Keratinocyte (primary cell): ENCODE data around the gene ATP8A2. TPM values are rescaled to one million over a fixed set of nuclear protein-coding genes. Genes with fewer than 3 reads are reported as not detected.

Experiments
- DNase-seq: peaks from one replicate; pipeline ENCODE4 v3.0.0-alpha.2; 2011; ENCODE audit warnings: low read depth, missing footprints, low spot score
- FAIRE-seq: peaks from 2 replicates; lab custom pipeline; 2011; peaks lifted over from hg19 to GRCh38; lab: Jason Lieb, UNC
- H2AFZ ChIP-seq: 2 replicates; pipeline ENCODE4 v1.6.0; 2012; ENCODE audit warnings: low read length, control low read depth, inconsistent platforms; ENCODE audit not compliant: control insufficient read depth
- H3K27ac ChIP-seq: 2 replicates; pipeline ENCODE4 v1.5.1; 2011; ENCODE audit warnings: low read length; ENCODE audit not compliant: control insufficient read depth, insufficient read depth
- H3K27me3 ChIP-seq: 3 replicates; pipeline ENCODE4 v1.6.0; 2011; ENCODE audit warnings: low read length; ENCODE audit not compliant: control insufficient read depth, insufficient read depth; ENCODE audit errors: extremely low read depth
- H3K36me3 ChIP-seq, 2 experiments: 2 replicates in 1 of 2; 3 replicates in 1 of 2; pipeline ENCODE4 v1.5.1; 2011; ENCODE audit warnings: low read length in 2 of 2, mild to moderate bottlenecking in 1 of 2; ENCODE audit not compliant: control insufficient read depth in 2 of 2, insufficient read depth in 2 of 2; ENCODE audit errors: extremely low read depth in 1 of 2
- H3K4me1 ChIP-seq: 3 replicates; pipeline ENCODE4 v1.5.1; 2011; ENCODE audit warnings: low read length; ENCODE audit not compliant: control insufficient read depth, insufficient read depth; ENCODE audit errors: extremely low read depth
- H3K4me2 ChIP-seq: 3 replicates; pipeline ENCODE4 v1.6.0; 2011; ENCODE audit warnings: low read depth, low read length; ENCODE audit not compliant: control insufficient read depth, insufficient read depth; ENCODE audit errors: extremely low read depth
- H3K4me3 ChIP-seq, 3 experiments: fragments of 200-600 bp in 1 of 3; sonication (generic) in 1 of 3; 2 replicates in 2 of 3; 3 replicates in 1 of 3; pipeline ENCODE4 v1.5.1; 2011 to 2016; ENCODE audit warnings: low read length in 3 of 3, mild to moderate bottlenecking in 3 of 3, control low read depth in 2 of 3, inconsistent platforms in 1 of 3, low read depth in 1 of 3, mixed read lengths in 1 of 3, mixed run types in 1 of 3, moderate library complexity in 1 of 3; ENCODE audit not compliant: control insufficient read depth in 2 of 3, insufficient read depth in 2 of 3; ENCODE audit errors: extremely low read depth in 1 of 3
- H3K79me2 ChIP-seq: 2 replicates; pipeline ENCODE4 v1.6.0; 2012; ENCODE audit warnings: low read length; ENCODE audit not compliant: control insufficient read depth, insufficient read depth
- H3K9ac ChIP-seq: 3 replicates; pipeline ENCODE4 v1.6.0; 2011; ENCODE audit warnings: low read length; ENCODE audit not compliant: control insufficient read depth, insufficient read depth; ENCODE audit errors: extremely low read depth
- H3K9me1 ChIP-seq: 3 replicates; pipeline ENCODE4 v1.6.0; 2011; ENCODE audit warnings: low read length; ENCODE audit not compliant: control insufficient read depth, insufficient read depth; ENCODE audit errors: extremely low read depth
- H3K9me3 ChIP-seq: 2 replicates; pipeline ENCODE4 v1.5.1; 2012; ENCODE audit warnings: low read depth, low read length; ENCODE audit not compliant: control insufficient read depth
- H4K20me1 ChIP-seq: 3 replicates; pipeline ENCODE4 v1.6.0; 2011; ENCODE audit warnings: low read length; ENCODE audit not compliant: control insufficient read depth, insufficient read depth; ENCODE audit errors: extremely low read depth
- CTCF ChIP-seq, 3 experiments: IDR thresholded peaks in 1 of 3; conservative IDR thresholded peaks in 1 of 3; optimal IDR thresholded peaks in 1 of 3; 2 replicates in 2 of 3; 3 replicates in 1 of 3; pipeline versions ENCODE3 to v1.5.1; 2011; ENCODE audit warnings: low read length in 3 of 3, mild to moderate bottlenecking in 3 of 3, moderate library complexity in 2 of 3, control low read depth in 1 of 3, inconsistent platforms in 1 of 3; ENCODE audit not compliant: insufficient read depth in 2 of 3; ENCODE audit errors: extremely low read depth in 1 of 3
- EZH2 ChIP-seq: IDR thresholded peaks from one replicate; pipeline ENCODE4 v1.6.1; 2012; ENCODE audit warnings: inconsistent platforms, mild to moderate bottlenecking, low read length, moderate library complexity
- dilution Hi-C: fragments of 300-500 bp; cut with MboI; formaldehyde crosslinking; loops from one replicate; pipeline ENCODE4 v1.7.0; 2020; ENCODE audit warnings: low sequenced_read_pairs; ENCODE audit not compliant: extremely low pct_ligation_motif_present
- polyA plus RNA-seq, 5 experiments: library from polyadenylated mRNA; depleted of rRNA in 3 of 5; stranded (reverse) in 3 of 5; stranded (forward) in 1 of 5; unstranded in 1 of 5; fragments of >200 nt; gene quantifications; 1 replicate in 1 of 5; 2 replicates in 3 of 5; 3 replicates in 1 of 5; pipeline versions ENCODE4 v1.2.1 to v1.2.3, GENCODE V29; 2011 to 2012; ENCODE audit warnings: missing spikeins in 2 of 5, low read depth in 1 of 5, low replicate concordance in 1 of 5

ATP8A2 gene
- polyA plus RNA-seq, 1 donor (not counting 4 experiments of a cell fraction or from before 2014, with no cell fraction given) = 0.16 TPM

GRCh38 chr13:26041444-26041843, 669.7 kb downstream of the ATP8A2 start:
- dilution Hi-C loops = no loop called here
- Histone ChIP-seq H3K27ac (no peak overlapping the region), H4K20me1 (no peaks in the 10 kb centered on the region), H3K9ac (no peak overlapping the region), H2AFZ (no peak overlapping the region), H3K9me3 (no peaks in the 10 kb centered on the region), H3K27me3 (no peaks in the 10 kb centered on the region), H3K4me2 (no peak overlapping the region), H3K4me1 (no peaks in the 10 kb centered on the region), H3K79me2 (no peaks in the 10 kb centered on the region), H3K9me1 (no peaks in the 10 kb centered on the region), H3K4me3 (no peak overlapping the region), H3K36me3 (no peaks in the 10 kb centered on the region)
- no peak for TF ChIP-seq EZH2
- TF ChIP-seq CTCF (optimal IDR thresholded peaks at IDR 0.05 in 1 of 3, IDR thresholded peaks at IDR 0.05 in 1 of 3, conservative IDR thresholded peaks at IDR 0.05 in 1 of 3; ENCODE audit: extremely low read depth in 1 of 3, insufficient read depth in 2 of 3, low read length in 3 of 3) = no peak
- DNase-seq (no peak), FAIRE-seq (no peak)

- H3K27me3 ChIP-seq = peaks cover 6% of the 10 kb centered on the region
- H3K36me3 ChIP-seq = no peaks in the 10 kb centered on the region
- H3K9me3 ChIP-seq = no peaks in the 10 kb centered on the region
- no peak for FAIRE-seq
- no peaks in the 10 kb centered on the region for H3K79me2 ChIP-seq
- H3K4me1 ChIP-seq = no peaks in the 10 kb centered on the region
- dilution Hi-C loops = no loop called here
- no peak overlapping the region for H3K4me3 ChIP-seq
- H3K9ac ChIP-seq = no peak overlapping the region
- no peak overlapping the region for H2AFZ ChIP-seq
- H4K20me1 ChIP-seq = no peaks in the 10 kb centered on the region
- TF ChIP-seq EZH2 (no peak), CTCF (optimal IDR thresholded peaks at IDR 0.05 in 1 of 3, IDR thresholded peaks at IDR 0.05 in 1 of 3, conservative IDR thresholded peaks at IDR 0.05 in 1 of 3; ENCODE audit: extremely low read depth in 1 of 3, insufficient read depth in 2 of 3, low read length in 3 of 3) (no peak)
- no peaks in the 10 kb centered on the region for H3K9me1 ChIP-seq
- H3K27ac ChIP-seq = no peak overlapping the region
- no peak overlapping the region for H3K4me2 ChIP-seq
- DNase-seq = no peak
These were observed 671.0 kb downstream of the ATP8A2 start for GRCh38 chr13:26042785-26043184.
